Measurements from ENCODE around the gene SLC6A17. TPM values are rescaled to one million over a fixed set of nuclear protein-coding genes. Genes with fewer than 3 reads are reported as not detected.

SLC6A17 gene
- total and polyA plus RNA-seq, 9 of the 15 experiments (the other 6 are each of a cell fraction or from before 2014, with no cell fraction given): not detected

GRCh38 chr1:110106013-110106941 is 44.0 kb upstream of the SLC6A17 start:
- Histone ChIP-seq H3K27ac (ENCODE audit: extremely low read depth, low read depth, low read length) (no peak overlapping the region), H3K9ac (ENCODE audit: insufficient read depth in 1 of 2, low read depth in 2 of 2, low read length in 2 of 2) (peak overlapping the region in 1 of 2 experiments; percentile 78; a peak in 2 of 4 replicates), H2AFZ (ENCODE audit: low read depth, low read length) (peak overlapping the region; percentile 3; the same call in 1 of the 2 replicates), H3K79me2 (ENCODE audit: control insufficient read depth, insufficient read depth, low read length) (no peaks in the 10 kb centered on the region), H3K36me3 (ENCODE audit: control insufficient read depth, insufficient read depth, low read length) (no peaks in the 10 kb centered on the region), H3K4me3 (no peak overlapping the region), H3K4me1 (replicated peaks in 1 of 2; ENCODE audit: control insufficient read depth in 2 of 2, insufficient read depth in 2 of 2, low read length in 2 of 2) (no peaks in the 10 kb centered on the region; a peak in 1 of 5 replicates), H3K27me3 (ENCODE audit: control insufficient read depth in 2 of 2, insufficient read depth in 2 of 2, low read length in 2 of 2) (peaks cover 30 to 68% of the 10 kb centered on the region in 2 experiments), H3K9me1 (ENCODE audit: control insufficient read depth, insufficient read depth, low read length) (no peaks in the 10 kb centered on the region), H3K4me2 (ENCODE audit: insufficient read depth, low read length) (no peak overlapping the region), H4K20me1 (replicated peaks; ENCODE audit: control insufficient read depth, insufficient read depth, low read length) (peaks cover 9% of the 10 kb centered on the region), H3K9me3 (replicated peaks; ENCODE audit: control insufficient read depth, insufficient read depth, low read depth, low read length) (no peaks in the 10 kb centered on the region)
- in situ Hi-C loops (cut with MboI) (loop anchor here (5.0 kb wide), 1 partner anchor 54 kb away; no protein-coding TSS in a partner anchor), intact Hi-C loops (cut with micrococcal nuclease) (loop anchor here (5.0 kb wide), 1 partner anchor 79 kb away; no protein-coding TSS in a partner anchor)
- POLR2A ChIA-PET: interaction anchor here (0.6 to 7.7 kb wide), 7 partner anchors 9 to 55 kb away, joined by 3 to 48 read pairs (median 3); no protein-coding TSS in a partner anchor
- DNase-seq (ENCODE audit: extremely low read depth in 1 of 4, low spot score in 3 of 4) (peak; percentile 83 to 88 (median 88)), ATAC-seq (peak; percentile 94), FAIRE-seq (peak; percentile 97)
- no TSS peak for BruUV-seq (replicated peaks)
- WGBS (ENCODE audit: insufficient coverage, low coverage, missing lambda C conversion rate): under 1% methylated on average over 8 of the region's 8 CpGs
- CTCF ChIA-PET (ENCODE audit: low intra/inter-chr PET ratio): interaction anchor here (0.6 to 2.9 kb wide), 7 partner anchors 18 to 558 kb away, joined by 3 to 31 read pairs (median 3); partner anchors contain the start of gene GNAI3
- no peak for TF ChIP-seq ZNF175 (CRISPR knock-in tag; IDR thresholded peaks at IDR 0.05; ENCODE audit: low read depth)
- peak; percentile 62 for TF ChIP-seq BHLHE40 (IDR thresholded peaks at IDR 0.05; ENCODE audit: low read length)
- TF ChIP-seq DDX20 (tag; IDR thresholded peaks at IDR 0.05; ENCODE audit: low read depth): no peak
- no peak for TF ChIP-seq ZNF212 (CRISPR knock-in tag; IDR thresholded peaks at IDR 0.05)
- peak; percentile 81 for TF ChIP-seq REST (IDR thresholded peaks at IDR 0.05; ENCODE audit: borderline replicate concordance)
- no peak for TF ChIP-seq REST (CRISPR knock-in tag; IDR thresholded peaks at IDR 0.05; ENCODE audit: low read depth)
- no peak for TF ChIP-seq HMGXB4 (CRISPR knock-in tag; IDR thresholded peaks at IDR 0.05)
- 0 out of 2 replicates have a peak, but pooled peaks have one; percentile 47 for TF ChIP-seq ARID2 (IDR thresholded peaks at IDR 0.05)
- no peak for TF ChIP-seq SMARCA4 (IDR thresholded peaks at IDR 0.05)
- TF ChIP-seq L3MBTL2 (IDR thresholded peaks at IDR 0.05): 0 out of 2 replicates have a peak, but pooled peaks have one; percentile 17

All from K562 (cell line).